ENCODE data around the gene KCNG4.
A peak's percentile ranks its signal among the peaks of the same experiment; 100 is the strongest.

Gene KCNG4

DNA sequence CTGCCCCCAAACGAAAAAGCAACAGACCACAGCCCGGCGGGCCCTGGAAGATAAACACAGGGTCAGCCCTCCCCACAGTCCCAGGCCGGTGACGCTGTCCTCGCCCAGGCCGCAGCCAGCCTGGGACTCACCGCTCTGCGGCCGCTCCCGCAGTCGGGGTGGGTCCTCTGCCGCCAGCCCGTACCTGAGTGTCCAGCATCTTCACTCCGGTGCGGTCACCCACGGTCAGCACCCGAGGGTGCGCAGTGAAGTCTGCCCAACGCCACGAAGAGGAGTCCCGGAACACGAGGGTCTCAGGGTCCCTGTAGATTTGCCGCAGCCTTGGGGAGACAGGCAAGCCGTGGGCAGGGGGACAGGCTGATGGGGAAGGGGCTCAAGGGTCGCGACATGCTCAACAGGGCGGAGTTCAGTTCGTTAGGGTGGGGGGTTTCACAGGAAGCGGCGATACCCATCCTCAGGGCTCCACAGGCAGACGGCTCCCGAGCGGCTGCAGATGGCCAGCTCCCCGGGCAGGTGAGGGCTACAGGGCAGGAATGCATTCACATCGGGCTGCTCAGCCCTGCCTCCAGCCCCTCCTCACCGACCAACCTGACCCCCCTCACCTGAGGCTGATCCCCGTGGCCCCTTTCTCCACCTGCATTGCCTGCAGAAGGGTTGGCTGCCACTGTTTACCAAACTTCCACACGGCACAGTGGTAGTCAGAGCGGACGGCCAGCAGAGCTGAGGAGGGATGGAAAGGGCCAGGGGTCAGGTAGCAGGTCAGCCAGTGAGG lies 58.5 kb downstream of the KCNG4 start:
- DNase-seq = no peak

DNA sequence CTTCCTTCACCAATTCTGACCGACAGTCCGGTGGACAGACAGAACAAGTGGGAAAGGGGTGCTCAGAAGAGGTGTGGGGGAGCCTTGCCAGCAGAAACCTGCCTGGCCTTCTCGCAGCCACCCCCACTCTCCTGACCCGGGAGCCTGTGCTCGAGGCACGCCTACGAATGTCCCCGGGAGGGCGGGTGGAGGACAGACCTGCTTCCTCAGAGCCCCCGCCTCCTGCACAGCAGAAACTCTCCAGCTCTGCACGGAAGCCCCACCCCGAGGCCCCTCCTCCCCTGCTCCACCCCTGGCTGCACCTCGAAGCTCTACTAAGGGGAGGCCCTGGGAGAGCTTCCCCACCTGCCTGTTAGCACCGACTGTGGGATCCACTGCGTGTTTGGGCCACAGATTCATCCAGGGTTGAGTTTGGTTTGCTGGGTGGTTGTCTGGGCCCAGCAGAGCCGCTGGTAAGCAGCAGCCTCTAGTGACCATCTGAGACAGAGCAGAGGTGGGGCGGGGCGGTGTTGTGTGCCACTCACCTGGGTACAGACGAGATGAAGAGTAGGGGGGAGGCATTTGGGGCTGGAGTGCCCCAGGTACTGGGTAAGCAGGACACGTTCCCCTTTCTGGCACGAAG lies 59.2 kb downstream of the KCNG4 start:
- DNase-seq = no peak

GRCh38 chr16:84179612-84180320 lies 60.0 kb downstream of the KCNG4 start:
- no peak for DNase-seq

GRCh38 chr16:84178892-84179611 lies 60.8 kb downstream of the KCNG4 start:
- no peak for DNase-seq

DNA sequence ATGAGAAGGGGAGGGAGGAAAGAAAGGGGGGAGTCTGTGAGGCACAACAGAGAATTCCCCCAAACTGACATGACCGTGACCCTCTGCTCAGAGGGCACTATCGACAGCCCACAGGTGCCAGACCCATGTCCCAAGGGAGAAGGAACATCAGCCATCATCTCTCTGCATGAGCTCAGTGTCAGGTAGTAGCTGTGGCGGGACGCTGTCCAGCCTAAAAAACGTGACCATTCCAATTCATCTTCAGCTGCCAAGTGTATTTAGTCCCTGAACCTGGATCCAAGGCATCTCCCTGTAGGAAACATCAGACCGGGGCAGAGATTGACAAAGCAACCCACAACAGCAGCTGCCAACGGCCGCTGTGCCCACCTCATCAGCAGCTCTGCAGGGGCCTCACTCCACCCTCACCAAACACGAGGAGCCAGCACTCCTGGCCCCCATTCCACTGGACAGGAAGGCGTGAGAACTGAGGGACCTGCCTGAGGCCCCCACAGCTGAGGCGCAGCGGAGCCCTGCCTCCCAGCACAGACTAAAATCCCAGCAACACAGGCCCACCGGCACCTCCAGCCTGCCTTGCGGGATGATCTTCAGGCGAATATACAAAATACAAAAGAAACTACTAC lies 61.6 kb downstream of the KCNG4 start:
- DNase-seq = no peak

DNA sequence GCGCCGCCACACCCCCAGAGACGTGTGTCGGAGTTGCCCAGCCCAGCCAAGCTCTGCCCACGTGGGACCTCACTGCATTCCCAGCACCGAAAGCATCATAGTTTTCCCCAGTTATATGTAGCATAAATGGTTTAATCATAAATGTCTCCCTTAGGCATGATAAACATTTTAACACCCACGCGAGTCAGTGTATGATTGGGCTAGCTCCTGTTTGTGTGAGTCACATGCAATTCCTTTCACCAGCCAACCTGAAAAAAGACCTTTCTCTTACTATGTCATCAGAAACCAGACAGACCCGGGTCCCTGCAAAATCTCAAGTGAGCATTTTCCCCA lies 62.1 kb downstream of the KCNG4 start:
- no peak for DNase-seq

- no peak for DNase-seq
Observed at GRCh38 chr16:84176192-84177053, 63.4 kb downstream of the KCNG4 start.

GRCh38 chr16:84175350-84176081 lies 64.3 kb downstream of the KCNG4 start:
- peak; percentile 32 for DNase-seq

DNA sequence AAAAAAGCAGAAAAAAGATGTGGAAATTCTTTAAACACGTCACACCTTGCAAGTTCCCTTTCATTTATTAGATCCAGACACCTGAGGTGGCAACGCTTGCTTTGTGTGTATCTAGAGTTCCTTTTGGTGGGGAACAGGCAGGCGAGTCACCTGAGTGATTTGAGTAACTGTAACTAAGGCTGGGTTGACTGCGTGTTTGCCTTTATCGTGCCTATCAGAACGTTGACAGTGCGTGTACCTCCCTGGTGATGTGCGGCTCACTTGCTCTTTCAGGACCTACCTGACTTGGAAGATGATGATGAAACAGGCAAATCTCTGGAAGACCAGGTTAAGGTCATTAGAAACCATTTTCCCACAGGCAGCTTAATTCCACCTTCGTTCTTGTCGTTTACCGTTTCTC lies 65.4 kb downstream of the KCNG4 start:
- no peak for DNase-seq

- DNase-seq = no peak
Observed at GRCh38 chr16:84169765-84170310, 70.0 kb downstream of the KCNG4 start.

All from GF-D8 (cell line).